HG03469 (cell line): Measurements from ENCODE around the gene KCTD12.
A peak's percentile ranks its signal among the peaks of the same experiment; 100 is the strongest.

Experiments
- ATAC-seq: cut with Tn5 transposase; IDR thresholded peaks from one replicate; pipeline ENCODE4 v1.9.1; 2021; ENCODE audit warnings: mild to moderate bottlenecking, moderate library complexity, moderate number of reproducible peaks; ENCODE audit not compliant: unreplicated experiment

Gene KCTD12

GRCh38 chr13:76888421-76888820 is 2.2 kb upstream of the KCTD12 start:
- no peak for ATAC-seq

GRCh38 chr13:76887076-76887563 is 915 bp upstream of the KCTD12 start:
- no peak for ATAC-seq

- no peak for ATAC-seq
Measured at GRCh38 chr13:76886005-76886291, 257 bp downstream of the KCTD12 start.

- peak; percentile 35 for ATAC-seq
Measured at GRCh38 chr13:76885203-76886004, 801 bp downstream of the KCTD12 start.

GRCh38 chr13:76884907-76885202 is 1.4 kb downstream of the KCTD12 start:
- ATAC-seq, result no peak

- no peak for ATAC-seq
Measured at GRCh38 chr13:76884186-76884906, 1.9 kb downstream of the KCTD12 start.

- no peak for ATAC-seq
Measured at GRCh38 chr13:76883236-76883635, 3.0 kb downstream of the KCTD12 start.

GRCh38 chr13:76882431-76882830 is 3.8 kb downstream of the KCTD12 start:
- no peak for ATAC-seq

GRCh38 chr13:76879883-76880270 is 6.3 kb downstream of the KCTD12 start:
- no peak for ATAC-seq

- ATAC-seq, result peak; percentile 95
Measured at GRCh38 chr13:76879203-76879882, 6.9 kb downstream of the KCTD12 start.

GRCh38 chr13:76878043-76878442 is 8.2 kb downstream of the KCTD12 start:
- ATAC-seq, result no peak

GRCh38 chr13:76875271-76875815 is 10.9 kb downstream of the KCTD12 start:
- no peak for ATAC-seq

GRCh38 chr13:76874479-76874878 is 11.7 kb downstream of the KCTD12 start:
- ATAC-seq, result peak; percentile 82

- no peak for ATAC-seq
Measured at GRCh38 chr13:76873445-76873844, 12.8 kb downstream of the KCTD12 start.

GRCh38 chr13:76872675-76873074 is 13.5 kb downstream of the KCTD12 start:
- no peak for ATAC-seq

GRCh38 chr13:76871432-76871831 is 14.8 kb downstream of the KCTD12 start:
- no peak for ATAC-seq

GRCh38 chr13:76868371-76868770 is 17.8 kb downstream of the KCTD12 start:
- no peak for ATAC-seq

- no peak for ATAC-seq
Measured at GRCh38 chr13:76865996-76866503, 20.2 kb downstream of the KCTD12 start.

GRCh38 chr13:76865109-76865508 is 21.1 kb downstream of the KCTD12 start:
- no peak for ATAC-seq

- no peak for ATAC-seq
Measured at GRCh38 chr13:76864259-76864658, 21.9 kb downstream of the KCTD12 start.

- ATAC-seq, result no peak
Measured at GRCh38 chr13:76863022-76863421, 23.2 kb downstream of the KCTD12 start.
